Heart right ventricle (tissue), 16 donors: ENCODE data around the gene LRP1B. TPM values are rescaled to one million over a fixed set of nuclear protein-coding genes. Genes with fewer than 3 reads are reported as not detected.

Source experiments
- ATAC-seq, 8 donors: fragments of 200-7000 bp; cut with Tn5 transposase; one replicate each; pipeline ENCODE4 v1.9.1; 2020; ENCODE audit warnings: mild to moderate bottlenecking in 8 of 8, moderate library complexity in 8 of 8, moderate number of reproducible peaks in 1 of 8
- DNase-seq, 2 donors: peaks; one replicate each; pipeline ENCODE4 v3.0.0-alpha.2; 2020
- H3K27ac ChIP-seq, 10 donors: fragments of 200-600 bp; sonication (generic) in 2 of 10; one replicate each; pipeline versions ENCODE4 v1.5.0 to v1.8.0; 2020 to 2022; ENCODE audit warnings: mild to moderate bottlenecking in 3 of 10
- H3K27me3 ChIP-seq, 7 donors: fragments of 200-600 bp; one replicate each; pipeline ENCODE4 v1.8.0; 2021 to 2022; ENCODE audit warnings: mild to moderate bottlenecking in 2 of 7
- H3K36me3 ChIP-seq, 9 donors: fragments of 200-600 bp; sonication (generic) in 1 of 9; one replicate each; pipeline versions ENCODE4 v1.5.0 to v1.8.0; 2020 to 2022; ENCODE audit warnings: mild to moderate bottlenecking in 2 of 9
- H3K4me1 ChIP-seq, 9 donors: fragments of 200-600 bp; sonication (generic) in 1 of 9; one replicate each; pipeline versions ENCODE4 v1.5.0 to v1.8.0; 2020 to 2022; ENCODE audit warnings: mild to moderate bottlenecking in 4 of 9
- H3K4me3 ChIP-seq, 10 donors: fragments of 200-600 bp; sonication (generic) in 2 of 10; one replicate each; pipeline versions ENCODE4 v1.5.0 to v1.8.0; 2020 to 2022; ENCODE audit warnings: mild to moderate bottlenecking in 7 of 10, moderate library complexity in 2 of 10
- H3K9me3 ChIP-seq, 11 donors: fragments of 200-600 bp in 10 of 11; sonication (generic) in 2 of 11; one replicate each; pipeline versions ENCODE4 v1.5.0 to v1.8.0; 2013 to 2022; ENCODE audit warnings: mild to moderate bottlenecking in 2 of 11, control low read depth in 1 of 11, moderate library complexity in 1 of 11
- WGBS, 2 donors: extraction: QIAGEN DNeasy Blood & Tissue Kit; methylation state at CpG; one replicate each; pipeline ENCODE4 v1.1.7; 2013; ENCODE audit warnings: inconsistent platforms in 1 of 2; 5-methylcytosine and 5-hydroxymethylcytosine counted together
- intact Hi-C, 10 donors: fragments of 100-400 bp; cut with DNase I; formaldehyde crosslinking; loops; one replicate each; pipeline versions ENCODE4 v1.11.1 to v1.14.2; 2022
- polyA plus RNA-seq, 2 donors: library from polyadenylated mRNA; stranded (reverse); fragments of 200-250 nt; gene quantifications; one replicate each; pipeline ENCODE4 v1.2.3, GENCODE V29; 2013
- total RNA-seq, 10 donors: library from RNA; stranded (reverse); fragmentation: NEBNext Ultra II Directional in 3 of 10; extraction: Animal tissue kit (Norgen Biotek cat#: 25700) in 3 of 10; gene quantifications; one replicate each; pipeline versions ENCODE4 v1.2.1 to v1.2.4, GENCODE V29; 2021 to 2023
- TF ChIP-seq, protein P1 (sequence below), 9 donors: fragments of 200-600 bp; sonication (generic) in 2 of 9; IDR thresholded peaks; one replicate each; pipeline versions ENCODE4 v1.5.0 to v1.8.0; 2021 to 2022; ENCODE audit warnings: antibody characterized with exemption in 9 of 9, mild to moderate bottlenecking in 5 of 9, moderate library complexity in 1 of 9
- donor health status: Arrhythmogenic right ventricular cardiomyopathy.
- donor health status: ischemic (EF 13 %, LVEDD 7.1; RV severe dilation, severe dysfunction).
- donor health status: healthy with polysubstance abuse.
- donor health status: DM: no; HTN: yes; CAD: no.
- donor health status: DM: no; HTN: no; CAD: no.
- donor health status: ischemic (EF 25% LVEDD 6.9; RV normal size, moderate dysfunction).
- donor health status: ischemic (EF 25% LVEDD 5.7; RV mildly dilated, moderate dysfunction).
- donor health status: healthy.
- donor health status: DM: yes; HTN: yes; CAD: no.
- donor health status: Ischemic cardiomyopathy.
- donor health status: ischemic (EF 35%, LVEDD 5.7; RV mildly dilated, moderate dysfunction).
- donor health status: nonischemic (EF 11% LVEDD 7.7; RV severe dilation, severe dysfunction).
- donor health status: DM: yes; HTN: yes; CAD: no.
- donor health status: PGD.
- donor health status: ischemic (EF 29% LVEDD 5.4; RV normal size, mild dysfunction).
- donor health status: nonischemic (EF 23%, LVEDD 6.1; RV moderate dilation, normal function).

The LRP1B gene
- total and polyA plus RNA-seq, 12 donors = 0.02 to 0.27 (median 0.14) TPM; not detected in 1

DNA sequence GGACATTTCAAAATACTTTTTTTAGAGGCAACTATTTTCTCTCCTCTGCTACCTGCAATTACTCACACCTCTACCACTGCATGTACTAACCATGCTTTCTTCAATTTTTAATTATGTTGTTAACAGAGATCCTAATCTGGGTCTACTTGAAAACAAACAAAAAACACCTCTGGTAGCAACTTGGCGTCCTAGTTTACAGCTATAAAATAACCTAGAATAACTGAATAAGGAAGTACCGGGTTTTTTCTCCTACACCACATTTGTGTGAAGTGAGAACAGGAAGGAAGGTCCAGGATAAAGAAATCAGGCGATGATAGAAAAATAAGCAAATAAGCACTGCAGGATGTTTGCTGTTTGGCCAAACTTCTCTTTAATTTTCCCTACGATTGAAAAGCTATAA, 633.5 kb downstream of the LRP1B start:
- Histone ChIP-seq H3K27me3 (no peaks in the 10 kb centered on the region), H3K4me3 (no peak overlapping the region), H3K9me3 (no peaks in the 10 kb centered on the region), H3K27ac (no peak overlapping the region), H3K4me1 (peaks cover 0 to 6% (median 0%) of the 10 kb centered on the region in 9 donors), H3K36me3 (no peaks in the 10 kb centered on the region)
- intact Hi-C loops = no loop called here
- WGBS, 2 donors = 56 to 74% methylated on average over 4 of the region's 4 CpGs
- TF ChIP-seq, protein P1, sequence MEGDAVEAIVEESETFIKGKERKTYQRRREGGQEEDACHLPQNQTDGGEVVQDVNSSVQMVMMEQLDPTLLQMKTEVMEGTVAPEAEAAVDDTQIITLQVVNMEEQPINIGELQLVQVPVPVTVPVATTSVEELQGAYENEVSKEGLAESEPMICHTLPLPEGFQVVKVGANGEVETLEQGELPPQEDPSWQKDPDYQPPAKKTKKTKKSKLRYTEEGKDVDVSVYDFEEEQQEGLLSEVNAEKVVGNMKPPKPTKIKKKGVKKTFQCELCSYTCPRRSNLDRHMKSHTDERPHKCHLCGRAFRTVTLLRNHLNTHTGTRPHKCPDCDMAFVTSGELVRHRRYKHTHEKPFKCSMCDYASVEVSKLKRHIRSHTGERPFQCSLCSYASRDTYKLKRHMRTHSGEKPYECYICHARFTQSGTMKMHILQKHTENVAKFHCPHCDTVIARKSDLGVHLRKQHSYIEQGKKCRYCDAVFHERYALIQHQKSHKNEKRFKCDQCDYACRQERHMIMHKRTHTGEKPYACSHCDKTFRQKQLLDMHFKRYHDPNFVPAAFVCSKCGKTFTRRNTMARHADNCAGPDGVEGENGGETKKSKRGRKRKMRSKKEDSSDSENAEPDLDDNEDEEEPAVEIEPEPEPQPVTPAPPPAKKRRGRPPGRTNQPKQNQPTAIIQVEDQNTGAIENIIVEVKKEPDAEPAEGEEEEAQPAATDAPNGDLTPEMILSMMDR (IDR thresholded peaks at IDR 0.05) = no peak
- DNase-seq (no peak), ATAC-seq (no peak)

DNA sequence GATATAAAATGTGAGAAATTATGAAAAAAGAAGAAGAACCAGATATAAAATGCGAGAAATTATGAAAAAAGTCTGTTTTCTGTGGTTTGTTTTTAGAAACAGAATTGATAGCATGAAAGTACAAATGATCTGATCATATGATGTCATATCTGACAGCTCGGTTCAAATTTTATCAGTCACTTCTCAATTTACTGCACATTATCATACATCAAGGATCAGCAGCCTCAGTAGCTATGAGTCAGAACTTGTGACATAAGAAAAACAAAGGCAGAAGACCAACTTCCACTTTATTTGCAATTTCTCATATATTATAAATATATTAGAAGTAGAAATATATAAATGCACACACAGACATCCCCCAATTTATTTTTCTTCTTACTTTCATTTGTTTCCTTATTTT, 634.0 kb downstream of the LRP1B start:
- DNase-seq (no peak), ATAC-seq (no peak)
- no peaks in the 10 kb centered on the region for H3K36me3 ChIP-seq
- no peaks in the 10 kb centered on the region for H3K9me3 ChIP-seq
- H3K4me3 ChIP-seq = no peak overlapping the region
- no peak overlapping the region for H3K27ac ChIP-seq
- intact Hi-C loops = no loop called here
- TF ChIP-seq, protein P1 (IDR thresholded peaks at IDR 0.05) = no peak
- 56 to 61% methylated on average over 2 of the region's 2 CpGs for WGBS, 2 donors
- H3K27me3 ChIP-seq = no peaks in the 10 kb centered on the region
- H3K4me1 ChIP-seq = peaks cover 0 to 6% (median 0%) of the 10 kb centered on the region in 9 donors

DNA sequence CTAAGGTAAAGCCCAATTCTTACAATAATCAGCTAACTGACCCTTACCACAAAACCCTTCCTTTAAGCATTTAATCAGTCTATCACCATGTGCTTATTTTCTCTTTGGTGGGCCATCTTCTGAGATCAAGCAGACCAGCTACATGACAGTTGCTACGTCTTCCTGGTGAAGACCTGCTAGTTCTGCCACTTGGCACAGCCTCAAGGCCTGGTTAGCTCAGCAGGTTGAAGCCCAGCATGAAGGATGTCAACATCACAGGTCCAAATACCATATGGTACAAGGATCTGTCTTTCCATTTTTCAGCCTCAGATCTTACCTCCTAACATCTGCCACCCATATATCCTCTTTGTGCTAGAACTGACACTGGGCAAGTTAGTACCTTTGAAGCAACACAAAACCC, 636.9 kb downstream of the LRP1B start:
- TF ChIP-seq, protein P1 (IDR thresholded peaks at IDR 0.05) = no peak
- H3K27me3 ChIP-seq = no peaks in the 10 kb centered on the region
- intact Hi-C loops = no loop called here
- ATAC-seq = no peak
- H3K27ac ChIP-seq = no peak overlapping the region
- WGBS, 2 donors = 28 to 76% methylated on average over 1 of the region's 1 CpG
- H3K36me3 ChIP-seq = no peaks in the 10 kb centered on the region
- DNase-seq = no peak
- H3K9me3 ChIP-seq = no peaks in the 10 kb centered on the region
- H3K4me1 ChIP-seq = peaks cover 0 to 6% (median 0%) of the 10 kb centered on the region in 9 donors
- no peak overlapping the region for H3K4me3 ChIP-seq

DNA sequence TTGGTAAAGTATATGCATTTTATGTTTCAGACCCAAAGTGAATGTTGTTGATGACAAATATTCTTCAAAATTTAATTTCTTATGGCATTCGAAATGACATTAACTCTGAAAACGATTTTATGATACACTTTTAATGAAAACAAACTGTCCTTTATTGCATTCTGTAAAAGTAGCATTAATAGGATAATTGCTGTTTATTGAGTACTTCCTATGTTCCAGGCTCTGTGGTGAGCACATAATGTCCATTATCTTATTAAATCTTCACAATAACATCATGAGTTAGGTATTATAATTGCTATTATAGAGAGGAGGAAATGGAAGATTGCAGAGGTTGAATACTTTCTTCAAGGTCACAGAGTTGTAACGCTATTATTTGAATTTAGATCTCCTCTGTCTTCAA, 638.0 kb downstream of the LRP1B start:
- 69 to 84% methylated on average over 3 of the region's 3 CpGs for WGBS, 2 donors
- TF ChIP-seq, protein P1 (IDR thresholded peaks at IDR 0.05) = no peak
- intact Hi-C loops = no loop called here
- no peak for DNase-seq
- no peaks in the 10 kb centered on the region for H3K4me1 ChIP-seq
- no peaks in the 10 kb centered on the region for H3K36me3 ChIP-seq
- H3K9me3 ChIP-seq = no peaks in the 10 kb centered on the region
- no peak for ATAC-seq
- no peak overlapping the region for H3K4me3 ChIP-seq
- H3K27me3 ChIP-seq = no peaks in the 10 kb centered on the region
- no peak overlapping the region for H3K27ac ChIP-seq
